OCI-LY7 (cell line): ENCODE measurements around the gene HACD1.

Experiments used
- CTCF ChIP-seq: fragments of 200-600 bp; sonication (generic); conservative IDR thresholded peaks from 2 replicates; pipeline ENCODE4 v1.5.1; 2014; ENCODE audit warnings: mild to moderate bottlenecking, antibody characterized with exemption, low read length, moderate library complexity, mixed read lengths
- EZH2phosphoT487 ChIP-seq: fragments of 200-600 bp; sonication (generic); IDR thresholded peaks from 2 replicates; pipeline ENCODE4 v1.6.1; 2018; ENCODE audit warnings: low read depth, borderline replicate concordance, mild to moderate bottlenecking, mixed run types, antibody characterized with exemption, low read length, moderate library complexity, mixed read lengths

GRCh38 chr10:17605936-17606335, 11.2 kb downstream of the HACD1 start:
- no peak for TF ChIP-seq CTCF
- no peak for TF ChIP-seq EZH2phosphoT487
